A549 (cell line): ENCODE measurements around the gene TEX51. TPM values are rescaled to one million over a fixed set of nuclear protein-coding genes. Genes with fewer than 3 reads are reported as not detected.

Source experiments
- ATAC-seq, 2 experiments: fragments of 200-7000 bp in 1 of 2; fragments of >200 bp in 1 of 2; cut with Nextera tagmentation in 1 of 2; cut with Tn5 transposase in 1 of 2; 3 replicates each; pipeline versions ENCODE4 v1.8.0 to v1.9.1; 2018 to 2020; ENCODE audit warnings: mild to moderate bottlenecking in 1 of 2, moderate library complexity in 1 of 2
- CTCF ChIA-PET: fragments of 300-600 bp; sonication (Branson Sonifier 250); formaldehyde crosslinking; extraction: SDS; loops from one replicate; lab custom pipeline; 2021; ENCODE audit warnings: antibody characterized with exemption, inconsistent platforms; lab: Yijun Ruan, JAX
- POLR2A ChIA-PET: fragments of 350-600 bp; formaldehyde crosslinking; extraction: SDS; loops from one replicate; lab custom pipeline; 2021; ENCODE audit warnings: antibody characterized with exemption, inconsistent platforms; lab: Yijun Ruan, JAX
- DNase-seq, 2 experiments: peaks; one replicate each; pipeline versions ENCODE4 v3.0.0 to v3.0.0-alpha.2; 2011 to 2016; ENCODE audit warnings: low read depth in 1 of 2, low spot score in 1 of 2
- FAIRE-seq: peaks from 2 replicates; lab custom pipeline; 2011; peaks lifted over from hg19 to GRCh38; lab: Jason Lieb, UNC
- H3K27ac ChIP-seq, 2 experiments: fragments of >200 bp; sonication (Bioruptor Twin); formaldehyde crosslinking; 3 replicates each; pipeline ENCODE4 v1.5.1; 2016 to 2017
- H3K4me1 ChIP-seq: fragments of >200 bp; sonication (Bioruptor Twin); formaldehyde crosslinking; 3 replicates; pipeline ENCODE4 v1.6.1; 2016
- H3K4me2 ChIP-seq: fragments of >200 bp; sonication (Bioruptor Twin); formaldehyde crosslinking; 3 replicates; pipeline ENCODE4 v1.6.1; 2016
- H3K4me3 ChIP-seq: fragments of >200 bp; sonication (Bioruptor Twin); formaldehyde crosslinking; 3 replicates; pipeline ENCODE4 v1.5.1; 2016
- H3K9me3 ChIP-seq: fragments of >200 bp; sonication (Bioruptor Twin); formaldehyde crosslinking; 3 replicates; pipeline ENCODE4 v1.6.1; 2016
- ATOH8 ChIP-seq: fragments of 250-450 bp; sonication (Bioruptor Pico); IDR thresholded peaks from 2 replicates; pipeline ENCODE4 v1.5.0; 2020; ENCODE audit warnings: low read depth, mild to moderate bottlenecking, moderate library complexity
- CBX2 ChIP-seq: fragments of 200-600 bp; sonication (generic); IDR thresholded peaks from 2 replicates; pipeline ENCODE4 v1.6.1; 2016; ENCODE audit warnings: low read depth, mild to moderate bottlenecking, borderline replicate concordance
- CEBPB ChIP-seq, 2 experiments: fragments of >200 bp in 1 of 2; sonication (Bioruptor Twin) in 1 of 2; formaldehyde crosslinking in 1 of 2; IDR thresholded peaks; 2 replicates each; pipeline ENCODE4 v1.6.1; 2012 to 2016
- CHD2 ChIP-seq: fragments of 150-350 bp; IDR thresholded peaks from 2 replicates; pipeline ENCODE4 v1.6.1; 2014; ENCODE audit warnings: low read length; ENCODE audit not compliant: partially characterized antibody
- E2F6 ChIP-seq: IDR thresholded peaks from 2 replicates; pipeline ENCODE4 v1.6.1; 2012; ENCODE audit warnings: low read depth, borderline replicate concordance
- EHMT2 ChIP-seq: fragments of 200-600 bp; sonication (generic); IDR thresholded peaks from 2 replicates; pipeline ENCODE4 v1.6.1; 2016; ENCODE audit warnings: antibody characterized with exemption, low read depth, mild to moderate bottlenecking, moderate library complexity
- HES2 ChIP-seq: fragments of >200 bp; sonication (Bioruptor Twin); formaldehyde crosslinking; IDR thresholded peaks from 2 replicates; pipeline ENCODE4 v1.6.1; 2016
- HEYL ChIP-seq: fragments of 250-450 bp; sonication (Bioruptor Pico); IDR thresholded peaks from 2 replicates; pipeline ENCODE4 v1.8.0; 2021; ENCODE audit warnings: mild to moderate bottlenecking, moderate library complexity
- HMGXB4 ChIP-seq: fragments of 250-450 bp; sonication (Bioruptor Pico); IDR thresholded peaks from 2 replicates; pipeline ENCODE4 v1.5.0; 2021; ENCODE audit warnings: mild to moderate bottlenecking, moderate library complexity, borderline replicate concordance
- HOXA7 ChIP-seq: fragments of 250-450 bp; sonication (Bioruptor Pico); IDR thresholded peaks from 2 replicates; pipeline ENCODE4 v1.5.0; 2020; ENCODE audit warnings: mild to moderate bottlenecking, moderate library complexity
- HOXB5 ChIP-seq: fragments of 250-450 bp; sonication (Bioruptor Pico); IDR thresholded peaks from 2 replicates; pipeline ENCODE4 v1.5.0; 2020; ENCODE audit warnings: mild to moderate bottlenecking, moderate library complexity
- JUN ChIP-seq, 2 experiments: fragments of >200 bp; sonication (Bioruptor Twin); formaldehyde crosslinking; IDR thresholded peaks; 2 replicates in 1 of 2; 3 replicates in 1 of 2; pipeline ENCODE4 v1.6.1; 2016 to 2017
- JUNB ChIP-seq: fragments of >200 bp; sonication (Bioruptor Twin); formaldehyde crosslinking; IDR thresholded peaks from 2 replicates; pipeline ENCODE4 v1.6.1; 2016
- KDM1A ChIP-seq: fragments of 200-600 bp; sonication (generic); IDR thresholded peaks from 2 replicates; pipeline ENCODE4 v1.6.1; 2016; ENCODE audit warnings: low read depth, mild to moderate bottlenecking
- KDM5A ChIP-seq: fragments of 200-600 bp; sonication (generic); IDR thresholded peaks from 2 replicates; pipeline ENCODE4 v1.6.1; 2016; ENCODE audit warnings: antibody characterized with exemption, mild to moderate bottlenecking
- MAFK ChIP-seq: fragments of 450-650 bp; IDR thresholded peaks from 2 replicates; pipeline ENCODE4 v1.6.1; 2014; ENCODE audit not compliant: partially characterized antibody
- MAZ ChIP-seq: fragments of 150-350 bp; IDR thresholded peaks from 2 replicates; pipeline ENCODE4 v1.6.1; 2014; ENCODE audit warnings: antibody characterized with exemption, low read depth, low read length, borderline replicate concordance
- MYC ChIP-seq: IDR thresholded peaks from 2 replicates; pipeline ENCODE4 v1.6.1; 2012; ENCODE audit warnings: mild to moderate bottlenecking, inconsistent platforms, low read length, improper control_type of control experiment, borderline replicate concordance
- NFE2L2 ChIP-seq: fragments of 150-350 bp; conservative IDR thresholded peaks from 2 replicates; pipeline ENCODE4 v1.6.1; 2014; ENCODE audit warnings: low read length
- POLR2A ChIP-seq: IDR thresholded peaks from 2 replicates; pipeline ENCODE4 v1.6.1; 2012; ENCODE audit warnings: mild to moderate bottlenecking, low read length
- POLR2AphosphoS2 ChIP-seq: conservative IDR thresholded peaks from 2 replicates; pipeline ENCODE4 v1.6.1; 2012; ENCODE audit warnings: low read length, improper control_type of control experiment, inconsistent platforms
- RNF2 ChIP-seq: fragments of 200-600 bp; sonication (generic); IDR thresholded peaks from 2 replicates; pipeline ENCODE4 v1.6.1; 2016; ENCODE audit warnings: low read depth, mild to moderate bottlenecking, antibody characterized with exemption, moderate library complexity, borderline replicate concordance
- SMC3 ChIP-seq: fragments of >200 bp; sonication (Bioruptor Twin); formaldehyde crosslinking; IDR thresholded peaks from 3 replicates; pipeline ENCODE4 v1.6.1; 2018; ENCODE audit warnings: inconsistent platforms
- TFCP2L1 ChIP-seq: fragments of 250-450 bp; sonication (Bioruptor Pico); IDR thresholded peaks from 2 replicates; pipeline ENCODE4 v1.5.0; 2021; ENCODE audit warnings: mild to moderate bottlenecking
- TP53 ChIP-seq: fragments of 250-450 bp; sonication (Bioruptor Pico); IDR thresholded peaks from 2 replicates; pipeline ENCODE4 v1.5.0; 2021; ENCODE audit warnings: mild to moderate bottlenecking, moderate library complexity
- ZNF302 ChIP-seq: fragments of 250-450 bp; sonication (Bioruptor Pico); IDR thresholded peaks from 2 replicates; pipeline ENCODE4 v1.9.0; 2021; ENCODE audit warnings: inconsistent platforms, mild to moderate bottlenecking, moderate library complexity
- WGBS: methylation state at CpG from one replicate; pipeline ENCODE4 v1.1.6; 2017; ENCODE audit errors: missing lambda C conversion rate; 5-methylcytosine and 5-hydroxymethylcytosine counted together
- polyA plus RNA-seq, 4 experiments: library from polyadenylated mRNA; depleted of rRNA in 3 of 4; stranded (reverse); fragments of >200 nt; fragmentation: RNase III in 1 of 4; extraction: RNeasy Plus Mini Kit Qiagen cat#74134 plus additional on column Dnase treatment in 1 of 4; gene quantifications; 2 replicates in 3 of 4; 3 replicates in 1 of 4; pipeline ENCODE4 v1.2.3, GENCODE V29; 2011 to 2017

The TEX51 gene
- polyA plus RNA-seq, 2 of the 4 experiments (the other 2 are of a cell fraction): not detected

GRCh38 chr2:126913881-126914615, 15.4 kb downstream of the TEX51 start:
- no peak overlapping the region for H3K4me2 ChIP-seq
- CTCF ChIA-PET: interaction anchor here (1.1 to 1.8 kb wide), 2 partner anchors 57 to 136 kb away, joined by 3 to 8 read pairs; no protein-coding TSS in a partner anchor
- no peaks in the 10 kb centered on the region for H3K9me3 ChIP-seq
- no peak overlapping the region for H3K4me3 ChIP-seq
- WGBS: 26% methylated on average over 10 of the region's 10 CpGs
- no peak for ATAC-seq
- POLR2A ChIA-PET: no interaction called here
- no peak for FAIRE-seq
- no peak for DNase-seq
- no peaks in the 10 kb centered on the region for H3K4me1 ChIP-seq
- no peak for TF ChIP-seq MYC
- TF ChIP-seq HOXB5 (CRISPR knock-in tag): no peak
- no peak for TF ChIP-seq POLR2A
- TF ChIP-seq E2F6: no peak
- no peak for TF ChIP-seq ZNF302 (CRISPR knock-in tag)
- TF ChIP-seq ATOH8 (CRISPR knock-in tag): no peak
- no peak for TF ChIP-seq HES2
- TF ChIP-seq SMC3: no peak
- no peak for TF ChIP-seq CHD2
- no peak for TF ChIP-seq NFE2L2
- no peak for TF ChIP-seq TP53 (CRISPR knock-in tag)
- TF ChIP-seq, all 56 proteins: peak for 0
- H3K27ac ChIP-seq: no peak overlapping the region

- DNase-seq (no peak), ATAC-seq (peak in 1 of 2 experiments; percentile 19; a peak in 1 of 6 replicates), FAIRE-seq (no peak)
- Histone ChIP-seq H3K4me3 (no peak overlapping the region), H3K4me1 (no peaks in the 10 kb centered on the region), H3K4me2 (no peak overlapping the region), H3K9me3 (no peaks in the 10 kb centered on the region), H3K27ac (no peak overlapping the region)
- TF ChIP-seq NFE2L2 (no peak), JUN (IDR thresholded peaks at IDR 0.05) (no peak), CHD2 (no peak), JUNB (no peak), E2F6 (no peak), KDM5A (no peak), MAFK (no peak)
- WGBS: 42% methylated on average over 14 of the region's 14 CpGs
- POLR2A ChIA-PET: no interaction called here
- CTCF ChIA-PET: interaction anchor here (1.1 to 1.8 kb wide), 2 partner anchors 57 to 135 kb away, joined by 3 to 8 read pairs; no protein-coding TSS in a partner anchor
Measured at GRCh38 chr2:126914811-126915500, 16.3 kb downstream of the TEX51 start.

GRCh38 chr2:126915903-126916302, 17.2 kb downstream of the TEX51 start:
- TF ChIP-seq CEBPB (IDR thresholded peaks at IDR 0.05) (no peak), TFCP2L1 (no peak), CBX2 (no peak), POLR2AphosphoS2 (no peak), HEYL (no peak), KDM5A (no peak), HOXB5 (CRISPR knock-in tag) (no peak), KDM1A (no peak), HMGXB4 (CRISPR knock-in tag) (no peak), MAZ (no peak), HOXA7 (CRISPR knock-in tag) (no peak), EHMT2 (no peak), ZNF302 (CRISPR knock-in tag) (no peak), RNF2 (no peak)
- no peak for FAIRE-seq
- Histone ChIP-seq H3K4me2 (no peak overlapping the region), H3K4me3 (no peak overlapping the region), H3K4me1 (no peaks in the 10 kb centered on the region), H3K9me3 (no peaks in the 10 kb centered on the region), H3K27ac (no peak overlapping the region)
- no peak for ATAC-seq
- 5% methylated on average over 4 of the region's 4 CpGs for WGBS
- ChIA-PET CTCF (no interaction called here), POLR2A (no interaction called here)
- DNase-seq: no peak
